GM21526 (cell line): ENCODE data around the gene PGD.
"Not testable (repeated sequence)": the region's sequence is repeated elsewhere in the genome, so short reads cannot be mapped to it uniquely, and the experiment has no call there.

Experiments used
- ATAC-seq: cut with Tn5 transposase; IDR thresholded peaks from one replicate; pipeline ENCODE4 v1.9.1; 2021; ENCODE audit warnings: moderate library complexity; ENCODE audit not compliant: unreplicated experiment, low FRiP score

PGD gene

GRCh38 chr1:10433790-10434189, 34.9 kb downstream of the PGD start:
- ATAC-seq = no peak

GRCh38 chr1:10434590-10434989, 35.7 kb downstream of the PGD start:
- no peak for ATAC-seq

GRCh38 chr1:10437052-10437451, 38.2 kb downstream of the PGD start:
- ATAC-seq = no peak

GRCh38 chr1:10438677-10439163, 39.9 kb downstream of the PGD start:
- no peak for ATAC-seq

GRCh38 chr1:10440305-10440704, 41.4 kb downstream of the PGD start:
- ATAC-seq = no peak

- ATAC-seq = no peak
Measured at GRCh38 chr1:10440794-10441193, 41.9 kb downstream of the PGD start.

- no peak for ATAC-seq
Measured at GRCh38 chr1:10444248-10444647, 45.4 kb downstream of the PGD start.

- no peak for ATAC-seq
Measured at GRCh38 chr1:10444795-10445397, 46.0 kb downstream of the PGD start.

GRCh38 chr1:10446790-10447422, 48.0 kb downstream of the PGD start:
- no peak for ATAC-seq

- ATAC-seq = no peak
Measured at GRCh38 chr1:10449751-10450150, 50.9 kb downstream of the PGD start, which contains the start of gene CORT. Gene CORT, plus strand, starts transcription at chr1:10450031. Its CDS starts 193 bp downstream, at chr1:10450224.

GRCh38 chr1:10450156-10450814, 51.4 kb downstream of the PGD start:
- no peak for ATAC-seq

GRCh38 chr1:10450836-10451235, 52.0 kb downstream of the PGD start:
- no peak for ATAC-seq

GRCh38 chr1:10451287-10451686, 52.4 kb downstream of the PGD start:
- ATAC-seq = no peak

GRCh38 chr1:10456048-10456447, 57.2 kb downstream of the PGD start:
- ATAC-seq = no peak

GRCh38 chr1:10456661-10457060, 57.8 kb downstream of the PGD start:
- no peak for ATAC-seq

- ATAC-seq = not testable (repeated sequence)
Measured at GRCh38 chr1:10457462-10457861, 58.6 kb downstream of the PGD start.

- no peak for ATAC-seq
Measured at GRCh38 chr1:10457875-10458274, 59.0 kb downstream of the PGD start.

GRCh38 chr1:10459184-10459583, 60.3 kb downstream of the PGD start:
- ATAC-seq = no peak

- ATAC-seq = no peak
Measured at GRCh38 chr1:10467078-10467477, 68.2 kb downstream of the PGD start.

- no peak for ATAC-seq
Measured at GRCh38 chr1:10470043-10470442, 71.2 kb downstream of the PGD start.
